ENCODE data around the gene CEP68. TPM values are rescaled to one million over a fixed set of nuclear protein-coding genes. Genes with fewer than 3 reads are reported as not detected.
A peak's percentile ranks its signal among the peaks of the same experiment; 100 is the strongest.

The CEP68 gene
- polyA plus RNA-seq, 3 donors, result 30.6 to 31.6 (median 30.7) TPM

- DNase-seq (ENCODE audit: low read depth in 3 of 3, low spot score in 2 of 3), result no peak
Measured at GRCh38 chr2:65075605-65076344, 19.6 kb downstream of the CEP68 start.

GRCh38 chr2:65076345-65076710 lies 20.1 kb downstream of the CEP68 start:
- DNase-seq (ENCODE audit: low read depth in 3 of 3, low spot score in 2 of 3), result no peak

- no peak for DNase-seq (ENCODE audit: low read depth in 3 of 3, low spot score in 2 of 3)
Measured at GRCh38 chr2:65077898-65078297, 21.7 kb downstream of the CEP68 start.

GRCh38 chr2:65079017-65079416 lies 22.8 kb downstream of the CEP68 start:
- no peak for DNase-seq (ENCODE audit: low read depth in 3 of 3, low spot score in 2 of 3)

- DNase-seq (ENCODE audit: low read depth in 3 of 3, low spot score in 2 of 3), result no peak
Measured at GRCh38 chr2:65081232-65081685, 25.0 kb downstream of the CEP68 start.

DNA sequence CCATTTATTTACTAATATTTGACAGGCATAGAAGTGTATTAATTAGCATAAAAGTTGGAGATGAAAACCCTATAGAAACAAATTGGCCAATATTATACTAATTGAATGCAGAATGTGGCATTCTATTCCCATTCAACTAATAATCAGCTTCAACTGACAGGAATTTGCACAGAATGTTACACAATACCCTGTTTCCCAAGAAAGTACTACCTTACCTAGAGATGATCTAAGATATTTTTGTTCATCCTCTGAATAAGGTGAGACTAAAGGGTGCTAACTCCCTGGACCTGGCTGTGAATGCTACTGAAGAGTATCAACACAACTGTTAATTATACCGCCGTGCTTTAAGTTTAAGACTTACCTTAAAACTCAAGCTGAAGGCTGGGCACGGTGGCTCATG lies 28.9 kb downstream of the CEP68 start:
- no peak for DNase-seq (ENCODE audit: low read depth in 3 of 3, low spot score in 2 of 3)

DNA sequence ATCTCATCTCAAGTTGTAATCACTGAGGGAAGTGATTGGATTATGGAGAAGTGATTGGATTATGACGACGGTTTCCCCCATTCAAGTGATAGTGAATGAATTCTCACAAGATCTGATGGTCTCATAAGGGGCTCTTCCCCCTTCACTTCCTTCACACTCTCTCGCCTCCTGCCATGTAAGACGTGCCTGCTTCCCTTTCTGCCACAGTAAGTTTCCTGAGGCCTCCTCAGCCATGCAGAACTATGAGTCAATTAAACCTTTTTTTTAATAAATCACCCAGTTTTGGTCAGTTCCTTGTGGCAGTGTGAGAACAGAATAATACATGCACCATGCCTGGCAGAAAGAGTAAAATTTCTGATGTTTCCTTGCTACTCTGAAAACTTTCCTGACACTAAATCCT lies 36.6 kb downstream of the CEP68 start:
- DNase-seq (ENCODE audit: low read depth in 3 of 3, low spot score in 2 of 3), result no peak

DNA sequence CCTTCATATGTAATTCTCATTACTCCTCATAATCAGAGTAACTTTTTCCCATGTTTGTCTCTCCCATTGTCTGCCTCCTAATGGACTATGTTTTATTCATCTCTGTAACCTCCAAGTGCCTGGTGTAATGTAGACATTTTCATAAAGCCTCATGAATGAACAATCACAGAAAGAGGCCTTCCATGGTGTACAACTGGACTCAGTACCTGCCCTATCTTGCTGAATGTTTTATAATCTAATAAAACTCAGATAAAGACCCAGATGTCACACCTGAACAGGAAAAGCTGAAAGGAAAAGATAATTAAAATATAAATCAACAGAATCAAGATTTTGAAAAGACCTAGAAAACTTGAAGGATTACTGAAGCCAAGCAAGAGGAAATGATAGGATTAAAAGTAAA lies 37.0 kb downstream of the CEP68 start:
- DNase-seq (ENCODE audit: low read depth in 3 of 3, low spot score in 2 of 3), result no peak

DNA sequence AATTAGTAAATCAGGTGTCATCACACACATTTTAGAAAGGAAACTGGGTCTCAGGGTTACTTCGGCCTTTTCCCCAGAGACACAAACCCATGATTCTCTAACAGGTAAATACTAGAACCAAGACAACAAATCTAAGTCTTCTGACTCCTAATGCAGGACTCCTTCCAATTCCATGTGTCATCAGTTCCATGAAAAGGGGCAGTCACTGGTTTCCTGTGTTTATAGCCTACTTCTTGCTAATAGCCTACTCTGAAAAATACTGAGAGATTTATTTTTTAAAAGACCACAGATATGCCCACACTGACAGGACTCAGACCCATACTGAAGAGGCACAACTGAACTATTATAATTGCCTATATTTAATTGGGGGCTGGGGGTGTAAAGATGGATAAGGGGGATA lies 40.7 kb downstream of the CEP68 start:
- no peak for DNase-seq (ENCODE audit: low read depth in 3 of 3, low spot score in 2 of 3)

- DNase-seq (ENCODE audit: low read depth in 3 of 3, low spot score in 2 of 3), result no peak
Measured at GRCh38 chr2:65097844-65098243, 41.6 kb downstream of the CEP68 start.

DNA sequence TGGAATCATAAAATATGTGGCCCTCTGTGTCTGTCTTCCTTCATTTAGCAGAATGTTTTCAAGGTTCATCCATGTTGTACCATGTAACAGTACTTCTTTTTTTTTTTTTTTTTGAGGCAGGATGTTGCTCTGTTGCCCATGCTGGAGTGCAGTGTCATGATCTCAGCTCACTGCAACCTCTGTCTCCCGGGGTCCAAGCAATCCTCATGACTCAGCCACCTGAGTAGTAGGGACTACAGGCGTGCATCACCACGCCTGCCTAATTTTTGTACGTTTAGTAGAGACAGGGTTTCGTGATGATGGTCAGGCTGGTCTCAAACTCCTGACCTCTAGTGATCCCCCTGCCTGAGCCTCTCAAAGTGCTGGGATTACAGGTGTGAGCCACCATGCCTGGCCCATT lies 42.5 kb downstream of the CEP68 start:
- DNase-seq (ENCODE audit: low read depth in 3 of 3, low spot score in 2 of 3), result no peak

DNA sequence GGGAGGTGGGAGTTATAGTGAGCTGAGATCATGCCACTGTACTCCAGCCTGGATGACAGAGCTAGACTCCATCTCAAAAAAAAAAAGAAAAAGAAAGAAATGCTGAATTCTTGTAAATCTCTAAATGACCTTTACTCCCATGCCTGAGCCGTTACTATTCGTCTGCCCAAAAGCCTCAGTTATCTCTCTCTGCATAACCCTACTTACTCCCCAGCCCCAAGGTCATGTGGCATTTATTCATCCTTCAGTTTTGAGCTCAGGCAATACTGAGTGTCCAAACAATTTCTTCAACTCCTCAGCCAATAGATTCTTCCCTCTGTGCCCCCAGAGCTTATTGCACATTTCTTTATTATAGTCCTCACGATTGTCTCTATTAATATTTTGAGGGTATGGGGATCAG lies 44.9 kb downstream of the CEP68 start:
- DNase-seq (ENCODE audit: low read depth in 3 of 3, low spot score in 2 of 3), result no peak

DNA sequence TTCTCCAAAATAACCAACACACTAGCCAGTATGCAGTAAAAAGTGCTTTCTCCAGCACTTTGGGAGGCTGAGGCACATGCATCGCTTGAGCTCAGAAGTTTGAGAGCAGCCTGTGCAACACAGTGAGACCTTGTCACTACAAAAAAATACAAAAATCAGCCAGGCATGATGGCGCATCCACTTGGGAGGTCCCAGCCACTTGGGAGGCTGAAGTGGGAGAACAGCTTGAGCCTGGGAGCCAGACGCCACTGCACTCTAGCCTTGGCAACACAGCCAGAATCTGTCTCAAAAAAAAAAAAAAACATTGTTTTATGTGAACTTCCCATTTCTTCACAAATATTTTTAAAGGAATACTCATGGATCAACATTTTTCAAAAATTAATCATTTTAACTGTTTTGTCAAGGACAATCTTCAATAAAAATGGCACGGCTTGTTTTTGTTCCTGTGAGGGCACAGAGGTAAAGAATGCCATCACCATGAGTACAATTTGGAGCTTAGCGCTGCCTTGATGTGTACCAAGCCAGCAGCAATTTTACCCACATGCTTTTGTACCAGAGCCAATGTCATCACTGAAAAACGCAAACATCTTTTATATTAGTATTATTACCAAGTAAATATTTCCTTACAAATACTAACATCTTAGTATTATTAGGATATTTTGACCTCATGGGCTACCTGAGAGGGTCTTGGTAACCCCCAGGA lies 46.9 kb downstream of the CEP68 start:
- peak in 1 of 3 donors; percentile 19 for DNase-seq (ENCODE audit: low read depth in 3 of 3, low spot score in 2 of 3)

DNA sequence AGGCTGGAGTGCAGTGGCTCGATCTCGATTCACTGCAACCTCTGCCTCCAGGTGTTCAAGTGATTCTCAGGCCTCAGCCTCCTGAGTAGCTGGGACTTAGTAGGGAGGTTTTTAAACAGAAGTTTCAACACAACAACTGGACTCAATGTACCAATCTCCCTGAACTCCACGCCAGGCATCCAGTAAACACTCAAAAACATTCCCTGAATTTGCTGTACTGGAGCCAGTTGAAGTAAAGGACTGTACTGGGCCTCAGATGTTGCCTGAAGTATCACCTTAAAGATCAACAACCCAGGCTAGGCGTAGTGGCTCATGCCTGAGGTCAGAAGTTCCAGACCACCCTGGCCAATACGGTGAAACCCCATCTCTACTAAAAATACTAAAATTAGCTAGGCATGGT lies 51.3 kb downstream of the CEP68 start:
- no peak for DNase-seq (ENCODE audit: low read depth in 3 of 3, low spot score in 2 of 3)

DNA sequence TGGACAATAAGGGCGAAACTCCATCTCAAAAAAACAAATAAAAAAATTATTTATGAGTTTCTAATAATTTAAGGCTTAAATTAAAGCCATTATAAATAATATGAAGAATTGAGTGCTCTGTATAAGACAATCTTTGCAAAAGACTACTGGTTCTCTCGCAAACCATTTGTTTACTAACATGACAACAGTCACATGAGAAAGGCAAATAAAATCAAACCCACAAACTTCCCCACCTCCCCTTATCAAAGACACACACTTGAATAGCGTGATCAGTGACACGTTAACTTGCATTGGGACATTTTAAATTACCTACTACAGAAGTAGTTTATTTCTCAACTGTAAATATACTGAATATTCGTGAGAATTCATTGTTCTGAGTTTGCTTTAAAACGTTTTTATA lies 52.6 kb downstream of the CEP68 start:
- DNase-seq (ENCODE audit: low read depth in 3 of 3, low spot score in 2 of 3), result no peak

- no peak for DNase-seq (ENCODE audit: low read depth in 3 of 3, low spot score in 2 of 3)
Measured at GRCh38 chr2:65112633-65113032, 56.4 kb downstream of the CEP68 start.

DNA sequence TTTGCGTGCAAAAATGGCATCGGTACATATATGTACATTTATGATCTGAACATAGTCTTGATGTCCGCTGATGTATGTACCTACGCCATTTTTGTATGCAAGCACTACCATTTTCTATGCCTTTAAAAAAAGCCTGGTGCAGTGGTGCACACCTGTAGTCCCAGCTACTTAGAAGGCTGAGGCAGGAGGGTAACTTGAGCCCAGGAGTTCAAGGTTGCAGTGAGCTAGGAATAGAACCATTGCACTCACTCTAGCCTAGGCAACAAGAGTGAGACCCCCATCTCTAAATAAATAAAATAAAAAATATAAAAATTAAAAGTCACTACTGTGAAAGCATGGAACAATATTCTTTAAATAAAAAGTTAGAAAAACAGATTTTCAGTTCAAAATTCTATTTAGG lies 57.0 kb downstream of the CEP68 start:
- DNase-seq (ENCODE audit: low read depth in 3 of 3, low spot score in 2 of 3), result no peak

DNA sequence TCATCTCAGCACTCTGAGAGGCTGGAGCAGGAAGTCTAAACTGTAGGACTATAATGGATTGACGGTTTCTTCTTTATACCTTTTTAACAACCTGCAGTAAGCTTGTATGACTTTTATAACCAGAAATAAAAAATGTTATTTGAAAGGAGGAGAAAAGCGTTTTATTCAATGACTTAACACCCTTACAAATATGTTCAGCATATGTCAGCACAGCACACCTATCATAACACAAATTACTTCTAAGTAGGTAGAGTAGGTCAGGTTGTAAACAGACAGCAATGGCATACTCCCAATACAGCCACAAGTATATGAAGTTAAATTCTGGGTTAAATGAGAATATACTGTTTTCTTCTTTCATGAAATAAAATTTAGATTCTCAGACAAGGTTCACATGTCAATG lies 57.6 kb downstream of the CEP68 start:
- no peak for DNase-seq (ENCODE audit: low read depth in 3 of 3, low spot score in 2 of 3)

GRCh38 chr2:65114921-65115320 lies 58.7 kb downstream of the CEP68 start:
- DNase-seq (ENCODE audit: low read depth in 3 of 3, low spot score in 2 of 3), result no peak

- no peak for DNase-seq (ENCODE audit: low read depth in 3 of 3, low spot score in 2 of 3)
Measured at GRCh38 chr2:65116645-65117044, 60.4 kb downstream of the CEP68 start.

DNA sequence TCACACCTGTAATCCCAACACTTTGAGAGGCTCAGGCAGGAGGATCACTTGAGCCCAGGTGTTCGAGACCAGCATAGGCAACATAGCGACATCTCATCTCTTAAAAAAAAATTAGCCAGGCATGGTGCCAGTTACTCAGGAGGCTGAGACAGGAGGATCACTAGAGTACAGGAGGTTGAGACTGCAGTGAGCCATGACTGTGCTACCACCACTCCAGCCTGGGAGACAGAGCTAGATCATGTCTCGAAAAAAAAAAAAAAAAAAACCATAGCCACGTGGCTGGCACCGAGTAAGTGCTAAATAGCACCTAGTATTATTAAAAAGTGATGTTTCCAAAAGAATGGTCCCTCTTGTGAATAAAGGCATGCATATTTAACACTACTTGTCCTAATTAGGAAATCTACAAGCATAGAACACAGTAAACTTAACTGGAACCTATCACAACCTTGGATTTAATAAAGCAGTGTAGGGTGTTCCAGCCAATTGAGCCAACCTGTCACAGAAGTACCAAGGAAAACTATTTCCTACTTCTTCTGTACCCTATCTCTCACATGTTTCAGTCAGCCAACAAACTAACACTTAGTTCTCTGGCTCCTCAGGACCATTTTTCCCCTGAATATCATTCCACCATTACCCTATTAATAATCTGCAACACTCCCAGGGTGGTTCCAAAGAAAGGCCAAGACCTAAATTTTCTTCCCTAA lies 64.9 kb downstream of the CEP68 start:
- DNase-seq (ENCODE audit: low read depth in 3 of 3, low spot score in 2 of 3), result no peak

DNA sequence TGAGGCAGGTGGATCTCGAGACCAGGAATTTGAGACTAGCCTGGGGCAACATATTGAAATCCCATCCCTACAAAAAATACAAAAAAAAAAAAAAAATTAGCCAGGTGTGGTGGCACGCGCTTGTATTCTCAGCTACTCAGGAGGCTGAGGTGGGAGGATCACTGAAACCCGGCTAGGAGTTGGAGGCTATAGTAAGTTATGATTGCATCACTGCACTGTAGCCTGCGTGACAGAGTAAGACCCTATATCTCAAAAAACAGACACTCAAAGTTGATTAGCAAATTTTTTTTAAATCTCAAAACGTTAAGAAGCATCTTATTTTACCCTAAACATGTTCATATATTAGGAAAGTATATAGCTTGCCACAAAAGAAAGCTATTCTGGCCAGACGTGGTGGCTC lies 66.1 kb downstream of the CEP68 start:
- DNase-seq (ENCODE audit: low read depth in 3 of 3, low spot score in 2 of 3), result no peak
